HepG2 (cell line): ENCODE data around the gene PSMB2. TPM values are rescaled to one million over a fixed set of nuclear protein-coding genes. Genes with fewer than 3 reads are reported as not detected.

ENCODE experiments used
- ATAC-seq: fragments of 200-7000 bp; cut with Tn5 transposase; 3 replicates; pipeline ENCODE4 v1.9.1; 2020; ENCODE audit warnings: mild to moderate bottlenecking, moderate library complexity
- BruUV-seq: library from RNA; stranded (reverse); fragments of 400-500 nt; replicated peaks from 2 replicates; lab custom pipeline; 2021; lab: Mats Ljungman, UMichigan
- CTCF ChIA-PET: fragments of 300-600 bp; formaldehyde crosslinking; extraction: SDS; loops from one replicate; lab custom pipeline; 2021; ENCODE audit warnings: low total read pairs, inconsistent platforms, low intra/inter-chr PET ratio; lab: Yijun Ruan, JAX
- POLR2A ChIA-PET: fragments of 350-600 bp; sonication (Branson Sonifier 250); formaldehyde crosslinking; loops from one replicate; lab custom pipeline; 2020; ENCODE audit warnings: antibody characterized with exemption, inconsistent platforms; lab: Yijun Ruan, JAX
- DNase-seq: peaks from one replicate; pipeline ENCODE4 v3.0.0-alpha.2; 2015; ENCODE audit warnings: low spot score
- FAIRE-seq: peaks from 3 replicates; lab custom pipeline; 2011; peaks lifted over from hg19 to GRCh38; lab: Jason Lieb, UNC
- H2AFZ ChIP-seq: one replicate; pipeline ENCODE4 v1.6.1; 2011; ENCODE audit warnings: low read length, inconsistent platforms
- H3K27ac ChIP-seq: fragments of 300-600 bp; 3 replicates; pipeline ENCODE4 v1.8.0; 2011; ENCODE audit warnings: mixed run types, mild to moderate bottlenecking, mixed read lengths, low read length, inconsistent platforms; ENCODE audit not compliant: insufficient read depth; ENCODE audit errors: extremely low read length
- H3K27me3 ChIP-seq, 2 experiments: fragments of 200-600 bp in 1 of 2; 2 replicates in 1 of 2; 3 replicates in 1 of 2; pipeline versions ENCODE4 v1.6.0 to v1.8.0; 2011; ENCODE audit warnings: low read length in 2 of 2, mild to moderate bottlenecking in 2 of 2, moderate library complexity in 2 of 2, inconsistent platforms in 1 of 2; ENCODE audit not compliant: insufficient read depth in 2 of 2, control insufficient read depth in 1 of 2
- H3K36me3 ChIP-seq, 2 experiments: fragments of 200-600 bp in 1 of 2; replicated peaks in 1 of 2; 2 replicates in 1 of 2; 3 replicates in 1 of 2; pipeline versions ENCODE4 v1.5.1 to v1.8.0; 2011; ENCODE audit warnings: low read length in 2 of 2, inconsistent platforms in 1 of 2; ENCODE audit not compliant: insufficient read depth in 2 of 2, control insufficient read depth in 1 of 2
- H3K4me1 ChIP-seq: 2 replicates; pipeline ENCODE4 v1.5.1; 2012; ENCODE audit warnings: low read length, inconsistent platforms; ENCODE audit not compliant: insufficient read depth
- H3K4me2 ChIP-seq: 2 replicates; pipeline ENCODE4 v1.6.0; 2011; ENCODE audit warnings: low read depth, low read length, inconsistent platforms
- H3K4me3 ChIP-seq, 3 experiments: fragments of 200-600 bp in 1 of 3; sonication (generic), shearing (Covaris generic) in 1 of 3; replicated peaks in 1 of 3; 2 replicates each; pipeline ENCODE4 v1.5.1; 2011 to 2016; ENCODE audit warnings: low read length in 3 of 3, inconsistent platforms in 2 of 3, low read depth in 2 of 3, mild to moderate bottlenecking in 2 of 3, control low read depth in 1 of 3, mixed read lengths in 1 of 3; ENCODE audit not compliant: insufficient read depth in 1 of 3
- H3K79me2 ChIP-seq: one replicate; pipeline ENCODE4 v1.6.1; 2011; ENCODE audit warnings: low read length, inconsistent platforms; ENCODE audit not compliant: insufficient read depth
- H3K9ac ChIP-seq: 2 replicates; pipeline ENCODE4 v1.6.0; 2011; ENCODE audit warnings: mild to moderate bottlenecking, low read depth, low read length, inconsistent platforms; ENCODE audit not compliant: insufficient read depth
- H3K9me3 ChIP-seq: 2 replicates; pipeline ENCODE4 v1.5.1; 2012; ENCODE audit warnings: mild to moderate bottlenecking, low read length
- H4K20me1 ChIP-seq: 2 replicates; pipeline ENCODE4 v1.6.0; 2011; ENCODE audit warnings: inconsistent platforms, mild to moderate bottlenecking, low read length, moderate library complexity; ENCODE audit not compliant: insufficient read depth
- ATF5 ChIP-seq: sonication (generic); formaldehyde crosslinking; IDR thresholded peaks from 2 replicates; pipeline ENCODE4 v1.4.0; 2020; ENCODE audit warnings: mild to moderate bottlenecking, low read depth, missing genetic modification reagents
- CHCHD3 ChIP-seq: sonication (generic); formaldehyde crosslinking; IDR thresholded peaks from 2 replicates; pipeline ENCODE4 v1.8.0; 2022; ENCODE audit warnings: mild to moderate bottlenecking, missing genetic modification reagents, moderate library complexity
- EED ChIP-seq: sonication (generic); formaldehyde crosslinking; IDR thresholded peaks from 2 replicates; pipeline ENCODE4 v1.5.0; 2020; ENCODE audit warnings: mild to moderate bottlenecking, missing genetic modification reagents
- FOXM1 ChIP-seq: sonication (generic); formaldehyde crosslinking; IDR thresholded peaks from 2 replicates; pipeline ENCODE4 v1.5.0; 2020; ENCODE audit warnings: missing genetic modification reagents
- HNRNPLL ChIP-seq: fragments of 200-400 bp; formaldehyde crosslinking; IDR thresholded peaks from 2 replicates; pipeline ENCODE4 v1.6.1; 2017; ENCODE audit warnings: mild to moderate bottlenecking, low read depth, low read length; ENCODE audit not compliant: poor library complexity, severe bottlenecking
- PATZ1 ChIP-seq: sonication (generic); formaldehyde crosslinking; IDR thresholded peaks from 2 replicates; pipeline ENCODE4 v1.4.0; 2020; ENCODE audit warnings: missing genetic modification reagents
- PITX1 ChIP-seq: sonication (generic); formaldehyde crosslinking; IDR thresholded peaks from 2 replicates; pipeline ENCODE4 v1.5.1; 2020; ENCODE audit warnings: mild to moderate bottlenecking, missing genetic modification reagents
- REXO4 ChIP-seq: sonication (generic); formaldehyde crosslinking; IDR thresholded peaks from 2 replicates; pipeline ENCODE4 v1.8.0; 2022; ENCODE audit warnings: missing genetic modification reagents, mild to moderate bottlenecking, borderline replicate concordance
- RFX5 ChIP-seq: IDR thresholded peaks from 2 replicates; pipeline ENCODE4 v1.6.1; 2011; ENCODE audit warnings: low read depth, low read length, improper control_type of control experiment
- RFXAP ChIP-seq: sonication (generic); formaldehyde crosslinking; IDR thresholded peaks from 2 replicates; pipeline ENCODE4 v1.4.0; 2020; ENCODE audit warnings: missing genetic modification reagents, borderline replicate concordance
- SMAD9 ChIP-seq: sonication (generic); formaldehyde crosslinking; IDR thresholded peaks from 2 replicates; pipeline ENCODE4 v1.5.1; 2020; ENCODE audit warnings: mild to moderate bottlenecking, missing genetic modification reagents
- SPEN ChIP-seq: sonication (generic); formaldehyde crosslinking; IDR thresholded peaks from 2 replicates; pipeline ENCODE4 v1.5.1; 2020; ENCODE audit warnings: low read depth, mild to moderate bottlenecking, missing genetic modification reagents
- TSC22D2 ChIP-seq: sonication (generic); formaldehyde crosslinking; IDR thresholded peaks from 2 replicates; pipeline ENCODE4 v1.5.1; 2020; ENCODE audit warnings: missing genetic modification reagents, mild to moderate bottlenecking, borderline replicate concordance
- ZC3H4 ChIP-seq: sonication (generic); formaldehyde crosslinking; IDR thresholded peaks from 2 replicates; pipeline ENCODE4 v1.4.0; 2020; ENCODE audit warnings: missing genetic modification reagents, borderline replicate concordance
- ZFP1 ChIP-seq: IDR thresholded peaks from 2 replicates; pipeline ENCODE4 v1.6.1; 2016
- ZNF282 ChIP-seq: fragments of 450-650 bp; IDR thresholded peaks from 2 replicates; pipeline ENCODE4 v1.6.1; 2018; ENCODE audit not compliant: partially characterized antibody
- ZNF672 ChIP-seq: sonication (generic); formaldehyde crosslinking; IDR thresholded peaks from 2 replicates; pipeline ENCODE4 v1.8.1; 2022; ENCODE audit warnings: missing genetic modification reagents
- ZNF713 ChIP-seq: sonication (generic); formaldehyde crosslinking; IDR thresholded peaks from 2 replicates; pipeline ENCODE4 v1.4.0; 2020; ENCODE audit warnings: mild to moderate bottlenecking, missing genetic modification reagents
- WGBS: methylation state at CpG from one replicate; pipeline ENCODE4 v1.1.6; 2017; ENCODE audit warnings: low lambda C conversion rate; 5-methylcytosine and 5-hydroxymethylcytosine counted together
- in situ Hi-C: cut with HindIII; loops from 2 replicates; pipeline ENCODE4 v1.10.0; 2017; ENCODE audit warnings: low pct_unique_long_range_greater_than_20kb; ENCODE audit not compliant: extremely low pct_ligation_motif_present
- intact Hi-C: fragments of 100-400 bp; cut with micrococcal nuclease; formaldehyde crosslinking; loops from one replicate; pipeline ENCODE4 v1.10.0; 2022; ENCODE audit not compliant: unreplicated experiment
- polyA plus RNA-seq, 8 experiments: library from polyadenylated mRNA; depleted of rRNA in 3 of 8; stranded (reverse) in 7 of 8; unstranded in 1 of 8; fragments of >200 nt; fragmentation: Illumina TruSeq in 4 of 8; extraction: Trizol in 4 of 8; gene quantifications; 2 replicates each; pipeline versions ENCODE4 v1.2.1 to v1.2.3, GENCODE V29; 2011 to 2016; ENCODE audit warnings: low read depth in 4 of 8, missing spikeins in 1 of 8, mixed read lengths in 1 of 8; ENCODE audit not compliant: insufficient read depth in 1 of 8
- total RNA-seq, 5 experiments: library from RNA; depleted of rRNA; stranded (reverse); fragments of >200 nt; fragmentation: Illumina TruSeq; extraction: Trizol; gene quantifications; 2 replicates each; pipeline ENCODE4 v1.2.3, GENCODE V29; 2016; ENCODE audit warnings: low read depth in 1 of 5

Gene PSMB2
- total and polyA plus RNA-seq, 2 of the 13 experiments (the other 11 are each of a cell fraction or from before 2014, with no cell fraction given), result 60.6 to 62.2 TPM

GRCh38 chr1:35668506-35668905 lies 27.2 kb upstream of the PSMB2 start:
- TF ChIP-seq EED (no peak), REXO4 (CRISPR knock-in tag) (no peak), CHCHD3 (no peak)
- ChIA-PET POLR2A (no interaction called here), CTCF (no interaction called here)
- ATAC-seq (no peak), FAIRE-seq (no peak), DNase-seq (no peak)
- intact Hi-C loops (no loop called here), in situ Hi-C loops (no loop called here)
- Histone ChIP-seq H3K9me3 (no peaks in the 10 kb centered on the region), H3K79me2 (no peaks in the 10 kb centered on the region), H3K4me1 (no peaks in the 10 kb centered on the region), H3K36me3 (no peaks in the 10 kb centered on the region), H3K27ac (no peak overlapping the region), H3K27me3 (peaks cover 0 to 19% of the 10 kb centered on the region in 2 experiments; a peak in 2 of 5 replicates), H3K4me2 (no peak overlapping the region), H3K9ac (no peak overlapping the region), H3K4me3 (no peak overlapping the region), H4K20me1 (no peaks in the 10 kb centered on the region), H2AFZ (no peak overlapping the region)
- BruUV-seq, result no TSS peak
- 46% methylated on average over 5 of the region's 5 CpGs for WGBS

GRCh38 chr1:35666916-35667315 lies 25.6 kb upstream of the PSMB2 start:
- FAIRE-seq (no peak), ATAC-seq (no peak), DNase-seq (no peak)
- Histone ChIP-seq H3K4me2 (no peak overlapping the region), H3K9ac (no peak overlapping the region), H3K9me3 (no peaks in the 10 kb centered on the region), H3K27ac (no peak overlapping the region), H4K20me1 (no peaks in the 10 kb centered on the region), H3K36me3 (no peaks in the 10 kb centered on the region), H3K79me2 (no peaks in the 10 kb centered on the region), H3K4me3 (no peak overlapping the region), H3K27me3 (peaks cover 0 to 19% of the 10 kb centered on the region in 2 experiments; a peak in 2 of 5 replicates), H3K4me1 (no peaks in the 10 kb centered on the region), H2AFZ (no peak overlapping the region)
- ChIA-PET CTCF (no interaction called here), POLR2A (no interaction called here)
- BruUV-seq, result no TSS peak
- TF ChIP-seq TSC22D2 (CRISPR knock-in tag) (no peak), RFX5 (no peak), SMAD9 (no peak), ZNF282 (no peak), PITX1 (CRISPR knock-in tag) (no peak), FOXM1 (CRISPR knock-in tag) (no peak), PATZ1 (no peak), ZC3H4 (no peak), RFXAP (CRISPR knock-in tag) (no peak), ZNF672 (CRISPR knock-in tag) (no peak), HNRNPLL (no peak), ZNF713 (no peak), ATF5 (CRISPR knock-in tag) (no peak), ZFP1 (CRISPR knock-in tag) (no peak), SPEN (no peak)
- intact Hi-C loops (no loop called here), in situ Hi-C loops (no loop called here)
- WGBS, result 0% methylated on average over 1 of the region's 1 CpG
